ENCODE measurements around the gene GRIA3.

- TF ChIP-seq CTCF (IDR thresholded peaks at IDR 0.05): no peak
- TF ChIP-seq POLR2AphosphoS5 (IDR thresholded peaks at IDR 0.05): no peak
These were observed 18.4 kb downstream of the GRIA3 start for GRCh38 chrX:123202523-123202922.

Measured in esophagus muscularis mucosa (tissue), 3 donors.